GM12874 (cell line): ENCODE results near the gene PPP6R1.

Experiments used
- TF ChIP-seq, protein P1 (sequence below): IDR thresholded peaks from 2 replicates; pipeline ENCODE4 v1.5.1; 2011; ENCODE audit warnings: low read depth, mild to moderate bottlenecking, control low read depth, low read length, moderate library complexity; ENCODE audit not compliant: insufficient read depth

Gene PPP6R1

DNA sequence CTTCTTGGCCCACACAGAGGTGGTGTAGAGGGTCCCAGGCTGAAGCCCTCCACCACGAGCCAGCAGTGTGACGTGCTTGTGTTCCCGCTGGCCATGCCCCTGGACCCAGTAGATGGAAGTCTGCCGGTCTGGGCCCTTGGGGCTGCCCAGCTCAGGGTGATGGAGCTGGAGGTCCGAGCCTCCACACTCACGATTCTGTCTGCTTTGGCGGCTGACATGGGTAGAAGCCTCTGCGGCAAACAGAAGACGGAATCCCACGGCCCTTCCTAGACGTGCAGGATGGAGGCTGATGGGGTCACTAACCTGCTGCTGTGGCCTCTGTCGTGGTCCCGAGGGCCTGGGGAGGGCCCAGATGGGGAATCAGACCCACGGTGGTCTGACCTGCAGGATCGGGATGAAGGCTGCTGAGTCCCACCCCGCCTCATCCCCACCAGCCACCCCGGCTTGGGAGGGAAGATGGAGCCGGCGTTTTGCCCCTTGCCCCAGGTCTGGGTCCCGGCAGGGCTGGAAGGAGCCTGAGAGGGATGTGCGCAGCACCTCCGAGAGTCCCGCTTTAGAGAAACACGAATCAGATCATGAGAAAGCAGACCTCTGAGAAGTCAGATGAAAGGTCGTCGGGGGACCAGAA, 34.7 kb downstream of the PPP6R1 start:
- TF ChIP-seq, protein P1, sequence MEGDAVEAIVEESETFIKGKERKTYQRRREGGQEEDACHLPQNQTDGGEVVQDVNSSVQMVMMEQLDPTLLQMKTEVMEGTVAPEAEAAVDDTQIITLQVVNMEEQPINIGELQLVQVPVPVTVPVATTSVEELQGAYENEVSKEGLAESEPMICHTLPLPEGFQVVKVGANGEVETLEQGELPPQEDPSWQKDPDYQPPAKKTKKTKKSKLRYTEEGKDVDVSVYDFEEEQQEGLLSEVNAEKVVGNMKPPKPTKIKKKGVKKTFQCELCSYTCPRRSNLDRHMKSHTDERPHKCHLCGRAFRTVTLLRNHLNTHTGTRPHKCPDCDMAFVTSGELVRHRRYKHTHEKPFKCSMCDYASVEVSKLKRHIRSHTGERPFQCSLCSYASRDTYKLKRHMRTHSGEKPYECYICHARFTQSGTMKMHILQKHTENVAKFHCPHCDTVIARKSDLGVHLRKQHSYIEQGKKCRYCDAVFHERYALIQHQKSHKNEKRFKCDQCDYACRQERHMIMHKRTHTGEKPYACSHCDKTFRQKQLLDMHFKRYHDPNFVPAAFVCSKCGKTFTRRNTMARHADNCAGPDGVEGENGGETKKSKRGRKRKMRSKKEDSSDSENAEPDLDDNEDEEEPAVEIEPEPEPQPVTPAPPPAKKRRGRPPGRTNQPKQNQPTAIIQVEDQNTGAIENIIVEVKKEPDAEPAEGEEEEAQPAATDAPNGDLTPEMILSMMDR: no peak

- TF ChIP-seq, protein P1: no peak
Measured at GRCh38 chr19:55223291-55224037, 35.4 kb downstream of the PPP6R1 start.

- TF ChIP-seq, protein P1: no peak
Measured at GRCh38 chr19:55220525-55220924, 38.3 kb downstream of the PPP6R1 start.

- TF ChIP-seq, protein P1: no peak
Measured at GRCh38 chr19:55216461-55217198, 42.2 kb downstream of the PPP6R1 start.

GRCh38 chr19:55213547-55213946, 45.3 kb downstream of the PPP6R1 start:
- TF ChIP-seq, protein P1: no peak

DNA sequence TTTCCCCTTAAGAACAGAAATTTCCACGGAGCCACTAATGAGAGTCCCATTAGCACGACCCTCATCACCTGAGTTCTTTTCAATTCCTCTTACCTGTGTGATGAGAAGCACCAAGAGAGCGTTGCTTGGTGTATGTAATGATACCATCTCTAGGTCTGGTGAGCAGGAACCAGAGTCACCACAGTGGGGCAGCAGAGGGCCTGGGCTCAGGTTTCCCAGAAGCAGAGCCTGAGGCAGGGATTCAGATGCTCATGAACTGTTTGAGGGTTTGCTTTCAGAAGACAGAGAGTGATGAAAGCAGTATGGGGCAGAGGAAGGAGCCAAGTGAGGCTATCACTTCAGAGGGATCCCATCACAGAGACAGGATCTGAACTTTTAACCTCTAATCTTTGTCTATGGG, 46.4 kb downstream of the PPP6R1 start:
- TF ChIP-seq, protein P1: peak; percentile 49
